ENCODE results near the gene ALDH5A1.

DNA sequence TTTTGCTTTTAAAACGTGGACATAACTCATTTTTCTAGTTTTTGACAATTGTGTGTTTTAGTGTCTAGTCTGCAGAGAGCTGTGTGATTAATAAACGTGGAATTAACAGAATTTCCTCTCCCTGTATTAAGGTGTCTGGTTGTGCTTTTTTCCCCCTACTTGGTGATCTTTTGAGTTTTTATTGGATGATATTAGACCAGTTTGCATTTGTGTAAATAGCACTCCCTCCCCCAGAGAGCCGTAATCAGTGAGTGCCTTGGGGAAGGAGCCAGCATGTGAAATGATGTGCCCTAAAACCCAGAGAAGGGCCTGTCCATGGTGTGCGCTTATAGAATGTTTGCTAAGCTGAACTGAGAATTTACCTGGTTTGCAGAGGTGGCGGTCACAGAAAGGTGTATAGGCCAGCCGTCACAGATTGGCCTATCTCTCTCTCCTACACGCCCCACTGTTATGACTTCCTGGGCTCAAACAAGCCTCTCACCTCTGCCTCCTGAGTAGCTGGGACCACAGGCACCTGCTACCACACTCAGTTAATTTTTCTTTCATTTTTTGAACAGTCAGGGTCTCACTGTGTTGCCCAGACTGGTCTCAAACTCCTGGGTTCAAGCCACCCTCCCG is 42.4 kb downstream of the ALDH5A1 start:
- no peak for TF ChIP-seq GATA3 (IDR thresholded peaks at IDR 0.05; ENCODE audit: low read depth, low read length)
- TF ChIP-seq GATA2 (IDR thresholded peaks at IDR 0.05; ENCODE audit: low read depth, low read length): no peak

Data from SH-SY5Y (cell line).